ENCODE results near the gene TRHDE.

TRHDE gene

DNA sequence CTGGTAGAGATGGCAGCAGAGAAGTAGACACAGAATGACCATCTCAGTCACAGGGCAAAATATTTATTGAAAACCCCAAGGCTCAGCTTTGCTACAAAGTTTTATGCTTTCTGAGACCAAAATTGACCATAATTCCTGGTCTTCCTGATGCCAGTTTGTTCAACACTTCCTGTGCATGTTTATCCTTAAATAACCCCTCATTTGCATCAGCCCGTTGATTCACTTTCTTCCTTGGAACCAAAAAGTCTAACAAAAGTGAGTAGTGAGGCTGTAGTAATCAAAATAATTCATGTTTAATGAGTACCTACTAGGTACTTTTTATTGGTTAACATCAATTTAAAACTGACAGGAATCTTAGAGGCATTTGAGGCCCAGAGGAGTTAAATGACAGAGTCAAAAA, 51.7 kb downstream of the TRHDE start:
- no peak overlapping the region for H3K14ac ChIP-seq (ENCODE audit: low read length)
- H3K4me1 ChIP-seq (ENCODE audit: control insufficient read depth in 2 of 2, insufficient read depth in 1 of 2, low read depth in 1 of 2, low read length in 2 of 2): no peaks in the 10 kb centered on the region
- H3K4me2 ChIP-seq (ENCODE audit: insufficient read depth, low read length, poor library complexity, severe bottlenecking): no peak overlapping the region
- no peak overlapping the region for H2AFZ ChIP-seq (ENCODE audit: low read length)
- DNase-seq (ENCODE audit: low spot score): no peak
- H3K27me3 ChIP-seq (ENCODE audit: control insufficient read depth in 3 of 3, insufficient read depth in 3 of 3, low read depth in 1 of 3, low read length in 3 of 3): no peaks in the 10 kb centered on the region
- H3K27ac ChIP-seq (replicated peaks; ENCODE audit: low read length): no peak overlapping the region
- no peak overlapping the region for H3K4ac ChIP-seq (ENCODE audit: low read length)
- no peak overlapping the region for H3K18ac ChIP-seq (ENCODE audit: low read length)
- H3K23ac ChIP-seq (ENCODE audit: low read depth, low read length, poor library complexity): no peak overlapping the region
- H3K36me3 ChIP-seq (replicated peaks in 1 of 2; ENCODE audit: control insufficient read depth in 2 of 2, insufficient read depth in 2 of 2, low read length in 2 of 2): no peaks in the 10 kb centered on the region
- H4K91ac ChIP-seq (ENCODE audit: low read depth, low read length, poor library complexity): no peak overlapping the region
- no peak overlapping the region for H2BK15ac ChIP-seq (ENCODE audit: low read length)
- no peak overlapping the region for H3K9ac ChIP-seq (ENCODE audit: low read depth, low read length, poor library complexity)
- H2AK5ac ChIP-seq (ENCODE audit: low read depth, low read length): no peak overlapping the region
- H4K8ac ChIP-seq (ENCODE audit: low read depth, low read length): no peak overlapping the region
- H3K4me3 ChIP-seq (ENCODE audit: low read length in 2 of 2): no peak overlapping the region
- no peak overlapping the region for H2BK12ac ChIP-seq (ENCODE audit: low read length)
- no peaks in the 10 kb centered on the region for H3K79me1 ChIP-seq (ENCODE audit: low read depth, low read length)
- no peak overlapping the region for H2BK5ac ChIP-seq (ENCODE audit: low read length)
- no CpG with 5 or more reads among the region's 1 CpG for WGBS, 2 donors (ENCODE audit: extremely low coverage in 2 of 2, insufficient read length in 2 of 2, insufficient replicate concordance in 1 of 2)
- no peak overlapping the region for H2BK120ac ChIP-seq (ENCODE audit: low read depth, low read length)
- no peaks in the 10 kb centered on the region for H3K9me3 ChIP-seq (replicated peaks in 1 of 2; ENCODE audit: control insufficient read depth in 2 of 2, insufficient read depth in 1 of 2, low read depth in 1 of 2, low read length in 2 of 2)

- Histone ChIP-seq H2BK120ac (ENCODE audit: low read depth, low read length) (no peak overlapping the region), H2BK15ac (ENCODE audit: low read length) (no peak overlapping the region), H4K91ac (ENCODE audit: low read depth, low read length, poor library complexity) (no peak overlapping the region), H2BK12ac (ENCODE audit: low read length) (no peak overlapping the region), H2AK5ac (ENCODE audit: low read depth, low read length) (no peak overlapping the region), H2BK5ac (ENCODE audit: low read length) (no peak overlapping the region), H3K18ac (ENCODE audit: low read length) (no peak overlapping the region), H3K14ac (ENCODE audit: low read length) (no peak overlapping the region), H2AFZ (ENCODE audit: low read length) (peak overlapping the region; percentile 6), H3K79me1 (ENCODE audit: low read depth, low read length) (no peaks in the 10 kb centered on the region), H3K4ac (ENCODE audit: low read length) (no peak overlapping the region), H3K23ac (ENCODE audit: low read depth, low read length, poor library complexity) (no peak overlapping the region), H3K4me2 (ENCODE audit: insufficient read depth, low read length, poor library complexity, severe bottlenecking) (no peak overlapping the region), H3K9ac (ENCODE audit: low read depth, low read length, poor library complexity) (no peak overlapping the region), H3K9me3 (replicated peaks in 1 of 2; ENCODE audit: control insufficient read depth in 2 of 2, insufficient read depth in 1 of 2, low read depth in 1 of 2, low read length in 2 of 2) (no peaks in the 10 kb centered on the region), H4K8ac (ENCODE audit: low read depth, low read length) (no peak overlapping the region), H3K4me1 (ENCODE audit: control insufficient read depth in 2 of 2, insufficient read depth in 1 of 2, low read depth in 1 of 2, low read length in 2 of 2) (no peaks in the 10 kb centered on the region), H3K36me3 (replicated peaks in 1 of 2; ENCODE audit: control insufficient read depth in 2 of 2, insufficient read depth in 2 of 2, low read length in 2 of 2) (no peaks in the 10 kb centered on the region), H3K4me3 (ENCODE audit: low read length in 2 of 2) (no peak overlapping the region), H3K27me3 (ENCODE audit: control insufficient read depth in 3 of 3, insufficient read depth in 3 of 3, low read depth in 1 of 3, low read length in 3 of 3) (no peaks in the 10 kb centered on the region), H3K27ac (replicated peaks; ENCODE audit: low read length) (no peak overlapping the region)
- no CpG with 5 or more reads among the region's 9 CpGs for WGBS, 2 donors (ENCODE audit: extremely low coverage in 2 of 2, insufficient read length in 2 of 2, insufficient replicate concordance in 1 of 2)
- peak; percentile 20 for DNase-seq (ENCODE audit: low spot score)
Observed at GRCh38 chr12:72330301-72330700, 58.1 kb downstream of the TRHDE start.

GRCh38 chr12:72330784-72331183, 58.6 kb downstream of the TRHDE start:
- no CpG with 5 or more reads among the region's 4 CpGs for WGBS, 2 donors (ENCODE audit: extremely low coverage in 2 of 2, insufficient read length in 2 of 2, insufficient replicate concordance in 1 of 2)
- H3K27me3 ChIP-seq (ENCODE audit: control insufficient read depth in 3 of 3, insufficient read depth in 3 of 3, low read depth in 1 of 3, low read length in 3 of 3): no peaks in the 10 kb centered on the region
- no peak overlapping the region for H3K4me3 ChIP-seq (ENCODE audit: low read length in 2 of 2)
- H3K14ac ChIP-seq (ENCODE audit: low read length): no peak overlapping the region
- H3K27ac ChIP-seq (replicated peaks; ENCODE audit: low read length): no peak overlapping the region
- no peaks in the 10 kb centered on the region for H3K36me3 ChIP-seq (replicated peaks in 1 of 2; ENCODE audit: control insufficient read depth in 2 of 2, insufficient read depth in 2 of 2, low read length in 2 of 2)
- no peak overlapping the region for H3K18ac ChIP-seq (ENCODE audit: low read length)
- no peak overlapping the region for H3K4me2 ChIP-seq (ENCODE audit: insufficient read depth, low read length, poor library complexity, severe bottlenecking)
- H4K91ac ChIP-seq (ENCODE audit: low read depth, low read length, poor library complexity): no peak overlapping the region
- H2BK120ac ChIP-seq (ENCODE audit: low read depth, low read length): no peak overlapping the region
- H3K4ac ChIP-seq (ENCODE audit: low read length): no peak overlapping the region
- no peak overlapping the region for H2BK15ac ChIP-seq (ENCODE audit: low read length)
- H2BK12ac ChIP-seq (ENCODE audit: low read length): no peak overlapping the region
- no peak overlapping the region for H2AFZ ChIP-seq (ENCODE audit: low read length)
- H3K9ac ChIP-seq (ENCODE audit: low read depth, low read length, poor library complexity): no peak overlapping the region
- no peaks in the 10 kb centered on the region for H3K9me3 ChIP-seq (replicated peaks in 1 of 2; ENCODE audit: control insufficient read depth in 2 of 2, insufficient read depth in 1 of 2, low read depth in 1 of 2, low read length in 2 of 2)
- no peaks in the 10 kb centered on the region for H3K4me1 ChIP-seq (ENCODE audit: control insufficient read depth in 2 of 2, insufficient read depth in 1 of 2, low read depth in 1 of 2, low read length in 2 of 2)
- no peak overlapping the region for H3K23ac ChIP-seq (ENCODE audit: low read depth, low read length, poor library complexity)
- DNase-seq (ENCODE audit: low spot score): no peak
- H4K8ac ChIP-seq (ENCODE audit: low read depth, low read length): no peak overlapping the region
- no peak overlapping the region for H2BK5ac ChIP-seq (ENCODE audit: low read length)
- H3K79me1 ChIP-seq (ENCODE audit: low read depth, low read length): no peaks in the 10 kb centered on the region
- no peak overlapping the region for H2AK5ac ChIP-seq (ENCODE audit: low read depth, low read length)

- Histone ChIP-seq H4K8ac (ENCODE audit: low read depth, low read length) (no peak overlapping the region), H4K91ac (ENCODE audit: low read depth, low read length, poor library complexity) (no peak overlapping the region), H2BK12ac (ENCODE audit: low read length) (no peak overlapping the region), H3K79me1 (ENCODE audit: low read depth, low read length) (no peaks in the 10 kb centered on the region), H2BK120ac (ENCODE audit: low read depth, low read length) (no peak overlapping the region), H3K18ac (ENCODE audit: low read length) (no peak overlapping the region), H3K4me1 (ENCODE audit: control insufficient read depth in 2 of 2, insufficient read depth in 1 of 2, low read depth in 1 of 2, low read length in 2 of 2) (no peaks in the 10 kb centered on the region), H2BK5ac (ENCODE audit: low read length) (no peak overlapping the region), H3K4me3 (ENCODE audit: low read length in 2 of 2) (no peak overlapping the region), H3K23ac (ENCODE audit: low read depth, low read length, poor library complexity) (no peak overlapping the region), H2BK15ac (ENCODE audit: low read length) (no peak overlapping the region), H3K36me3 (replicated peaks in 1 of 2; ENCODE audit: control insufficient read depth in 2 of 2, insufficient read depth in 2 of 2, low read length in 2 of 2) (no peaks in the 10 kb centered on the region), H3K9me3 (replicated peaks in 1 of 2; ENCODE audit: control insufficient read depth in 2 of 2, insufficient read depth in 1 of 2, low read depth in 1 of 2, low read length in 2 of 2) (no peaks in the 10 kb centered on the region), H3K9ac (ENCODE audit: low read depth, low read length, poor library complexity) (no peak overlapping the region), H3K4ac (ENCODE audit: low read length) (no peak overlapping the region), H2AK5ac (ENCODE audit: low read depth, low read length) (no peak overlapping the region), H3K27me3 (ENCODE audit: control insufficient read depth in 3 of 3, insufficient read depth in 3 of 3, low read depth in 1 of 3, low read length in 3 of 3) (no peaks in the 10 kb centered on the region), H2AFZ (ENCODE audit: low read length) (no peak overlapping the region), H3K27ac (replicated peaks; ENCODE audit: low read length) (no peak overlapping the region), H3K14ac (ENCODE audit: low read length) (no peak overlapping the region), H3K4me2 (ENCODE audit: insufficient read depth, low read length, poor library complexity, severe bottlenecking) (no peak overlapping the region)
- DNase-seq (ENCODE audit: low spot score): no peak
- no CpG with 5 or more reads among the region's 6 CpGs for WGBS, 2 donors (ENCODE audit: extremely low coverage in 2 of 2, insufficient read length in 2 of 2, insufficient replicate concordance in 1 of 2)
Observed at GRCh38 chr12:72337382-72337781, 65.2 kb downstream of the TRHDE start.

All from neuronal stem cell (in vitro differentiated cells).